Measurements from ENCODE around the gene KDM5A. TPM values are rescaled to one million over a fixed set of nuclear protein-coding genes. Genes with fewer than 3 reads are reported as not detected.

KDM5A gene
- polyA plus RNA-seq, 1 experiment: 26.1 TPM

GRCh38 chr12:402029-402389 lies 12.9 kb upstream of the KDM5A start:
- DNase-seq (ENCODE audit: low read depth): no peak
- TF ChIP-seq CTCF (IDR thresholded peaks at IDR 0.05; ENCODE audit: insufficient read depth, low read depth, low read length): peak; percentile 50
- ChIA-PET CTCF (interaction anchor here (0.9 to 1.8 kb wide), 3 partner anchors 9 to 41 kb away, joined by 3 to 5 read pairs (median 5); partner anchors contain the start of gene KDM5A), POLR2A (interaction anchor here (1.3 kb wide), 1 partner anchor 13 kb away, joined by 3 read pairs; the partner anchor contains the start of gene KDM5A)
- peak overlapping the region; percentile 75 for H3K4me3 ChIP-seq (ENCODE audit: low read depth, low read length)
- H3K36me3 ChIP-seq (ENCODE audit: control insufficient read depth, insufficient read depth, low read length): no peaks in the 10 kb centered on the region
- H3K27me3 ChIP-seq (ENCODE audit: control insufficient read depth, insufficient read depth, low read length): no peaks in the 10 kb centered on the region

DNA sequence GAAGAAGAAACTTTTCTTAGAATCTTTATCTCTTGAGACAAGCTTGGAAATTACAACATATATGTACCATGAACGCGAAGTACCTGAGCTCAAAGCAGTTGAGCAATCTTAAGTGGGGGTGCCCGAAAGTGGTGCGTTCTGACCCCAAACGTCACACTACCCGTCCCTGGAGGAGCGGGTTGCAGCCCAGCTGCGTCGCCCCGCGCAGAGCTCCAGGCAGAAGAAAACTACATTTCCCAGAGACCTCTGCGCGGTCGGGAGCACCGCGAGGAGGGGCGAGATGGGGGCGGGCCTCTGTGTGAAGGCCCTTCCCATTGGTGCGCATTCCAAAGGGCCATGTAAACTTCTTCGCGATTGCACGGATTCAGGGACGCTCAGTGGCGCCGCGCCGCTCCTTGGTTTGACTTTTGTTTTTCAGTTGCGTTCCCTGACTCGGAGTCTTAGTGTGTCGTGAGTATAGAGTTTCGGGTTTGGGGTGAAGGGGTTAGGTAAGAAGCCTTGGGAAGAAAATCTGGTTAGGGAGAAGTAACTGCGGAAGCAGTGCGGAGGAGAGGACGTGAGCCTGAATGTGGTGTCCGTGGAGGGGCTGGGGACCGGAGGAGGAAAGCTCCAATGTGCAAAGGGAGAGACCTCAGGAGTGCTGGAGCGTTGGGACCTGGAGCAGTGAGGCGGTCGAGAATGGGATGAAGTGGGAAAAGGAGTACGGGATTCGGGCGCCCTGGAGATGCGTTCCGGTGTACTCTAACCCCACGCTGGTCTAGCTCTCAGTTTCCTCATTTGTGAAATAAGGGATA lies 12.3 kb upstream of the KDM5A start, which contains the start of gene CCDC77:
CCDC77 (plus strand) TSS at position 410 of the 794 bp plus-strand sequence. CDS start 7,740 bp downstream, outside the sequence.
- POLR2A ChIA-PET: interaction anchor here (1.3 kb wide), 1 partner anchor 12 kb away, joined by 3 read pairs; the partner anchor contains the start of gene KDM5A
- peak; percentile 46 for DNase-seq (ENCODE audit: low read depth)
- H3K36me3 ChIP-seq (ENCODE audit: control insufficient read depth, insufficient read depth, low read length): no peaks in the 10 kb centered on the region
- H3K4me3 ChIP-seq (ENCODE audit: low read depth, low read length): peak within 1 kb of the TSS; percentile 75
- CTCF ChIA-PET: interaction anchor here (0.9 to 1.8 kb wide), 4 partner anchors 8 to 41 kb away, joined by 3 to 5 read pairs (median 4); partner anchors contain the start of gene KDM5A
- TF ChIP-seq CTCF (IDR thresholded peaks at IDR 0.05; ENCODE audit: insufficient read depth, low read depth, low read length): peak; percentile 56
- H3K27me3 ChIP-seq (ENCODE audit: control insufficient read depth, insufficient read depth, low read length): no peaks in the 10 kb centered on the region

DNA sequence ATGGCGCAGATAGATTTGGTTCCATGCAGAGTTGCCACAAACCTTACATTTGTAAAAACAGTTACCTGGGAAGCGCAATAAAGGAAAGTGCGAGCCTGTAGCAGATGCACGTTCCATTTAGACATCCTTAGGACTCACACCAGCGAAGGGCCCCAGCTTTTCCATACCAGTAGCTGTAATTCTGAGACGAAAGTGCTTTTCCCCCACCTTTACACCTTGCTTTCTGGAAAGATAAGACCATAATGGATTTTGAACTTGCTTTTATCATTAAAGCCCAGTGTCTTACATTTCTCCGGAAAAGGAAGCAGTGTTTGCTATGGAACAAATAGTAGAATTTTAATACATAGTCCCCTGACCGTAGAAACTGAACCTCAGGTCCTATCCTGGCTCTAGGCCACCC lies 11.7 kb upstream of the KDM5A start:
- CTCF ChIA-PET: interaction anchor here (1.1 to 1.8 kb wide), 3 partner anchors 8 to 12 kb away, joined by 4 to 5 read pairs (median 5); partner anchors contain the start of gene KDM5A
- no peak for TF ChIP-seq CTCF (IDR thresholded peaks at IDR 0.05; ENCODE audit: insufficient read depth, low read depth, low read length)
- peak overlapping the region; percentile 75 for H3K4me3 ChIP-seq (ENCODE audit: low read depth, low read length)
- POLR2A ChIA-PET: no interaction called here
- no peaks in the 10 kb centered on the region for H3K27me3 ChIP-seq (ENCODE audit: control insufficient read depth, insufficient read depth, low read length)
- H3K36me3 ChIP-seq (ENCODE audit: control insufficient read depth, insufficient read depth, low read length): no peaks in the 10 kb centered on the region
- DNase-seq (ENCODE audit: low read depth): no peak

DNA sequence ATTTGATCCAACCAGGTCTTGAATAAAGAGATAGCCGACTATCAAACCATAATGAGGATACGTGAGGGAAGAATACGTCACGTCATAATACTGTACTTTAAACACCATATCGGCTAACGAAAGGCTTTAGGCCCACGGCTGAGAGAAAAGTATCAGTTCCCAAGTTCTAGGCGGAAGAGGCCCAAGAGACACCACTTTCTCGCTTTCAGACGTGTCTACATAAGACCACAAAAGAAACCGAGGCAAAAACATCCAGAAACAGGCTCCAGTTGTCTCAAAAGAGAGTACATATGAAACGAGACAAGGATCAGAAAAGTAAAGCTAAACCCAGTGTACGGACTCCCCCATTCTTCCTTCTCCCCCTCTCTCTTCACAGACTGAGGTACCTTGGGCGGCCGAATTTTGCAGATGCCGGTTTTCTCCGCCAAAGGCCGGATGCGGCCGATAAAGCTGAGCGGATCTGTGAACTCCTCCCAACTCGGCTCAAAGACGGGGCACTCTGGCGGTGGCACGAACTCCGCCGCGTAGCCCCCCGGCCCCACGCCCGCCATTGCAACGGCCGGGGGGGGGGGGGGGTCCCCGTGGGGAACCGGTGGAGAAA lies 479 bp downstream of the KDM5A start:
- CTCF ChIA-PET: interaction anchor here (1.6 kb wide), 1 partner anchor 13 kb away, joined by 5 read pairs; the partner anchor contains the start of gene CCDC77
- peaks cover 2% of the 10 kb centered on the region; the same call in 1 of the 2 replicates for H3K36me3 ChIP-seq (ENCODE audit: control insufficient read depth, insufficient read depth, low read length)

More for the DNA sequence above, 479 bp downstream of the KDM5A start:
- no peak for DNase-seq (ENCODE audit: low read depth)
- no peak for TF ChIP-seq CTCF (IDR thresholded peaks at IDR 0.05; ENCODE audit: insufficient read depth, low read depth, low read length)
- peak overlapping the region; percentile 71 for H3K4me3 ChIP-seq (ENCODE audit: low read depth, low read length)
- POLR2A ChIA-PET: interaction anchor here (0.6 kb wide), 1 partner anchor 13 kb away, joined by 3 read pairs; the partner anchor contains the start of gene CCDC77
- H3K27me3 ChIP-seq (ENCODE audit: control insufficient read depth, insufficient read depth, low read length): no peaks in the 10 kb centered on the region

Data from BJ (cell line).